Astrocyte (in vitro differentiated cells and primary cell): ENCODE data around the gene CEP95. TPM values are rescaled to one million over a fixed set of nuclear protein-coding genes. Genes with fewer than 3 reads are reported as not detected.
"Not testable (repeated sequence)": the region's sequence is repeated elsewhere in the genome, so short reads cannot be mapped to it uniquely, and the experiment has no call there.

Source experiments
- DNase-seq: peaks from one replicate; pipeline ENCODE4 v3.0.0-alpha.2; 2010; ENCODE audit warnings: low read depth
- FAIRE-seq: peaks from 2 replicates; lab custom pipeline; 2011; peaks lifted over from hg19 to GRCh38; lab: Jason Lieb, UNC
- H2AFZ ChIP-seq: 2 replicates; pipeline ENCODE4 v1.6.0; 2012; ENCODE audit warnings: low read depth, low read length, inconsistent platforms
- H3K27ac ChIP-seq: 2 replicates; pipeline ENCODE4 v1.5.1; 2011; ENCODE audit warnings: low read depth, low read length, inconsistent platforms
- H3K27me3 ChIP-seq: 2 replicates; pipeline ENCODE4 v1.6.0; 2011; ENCODE audit warnings: low read length, inconsistent platforms; ENCODE audit not compliant: insufficient read depth
- H3K36me3 ChIP-seq: 2 replicates; pipeline ENCODE4 v1.5.1; 2011; ENCODE audit warnings: low read length, inconsistent platforms; ENCODE audit not compliant: insufficient read depth
- H3K4me1 ChIP-seq: 2 replicates; pipeline ENCODE4 v1.5.1; 2011; ENCODE audit warnings: low read length, inconsistent platforms; ENCODE audit not compliant: insufficient read depth
- H3K4me2 ChIP-seq: 2 replicates; pipeline ENCODE4 v1.6.0; 2012; ENCODE audit warnings: low read length, inconsistent platforms
- H3K4me3 ChIP-seq: 2 replicates; pipeline ENCODE4 v1.5.1; 2011; ENCODE audit warnings: low read depth, mild to moderate bottlenecking, low read length, inconsistent platforms; ENCODE audit not compliant: insufficient read depth
- H3K79me2 ChIP-seq: 2 replicates; pipeline ENCODE4 v1.6.0; 2012; ENCODE audit warnings: mild to moderate bottlenecking, low read length, inconsistent platforms; ENCODE audit not compliant: insufficient read depth
- H3K9ac ChIP-seq: 2 replicates; pipeline ENCODE4 v1.6.0; 2012; ENCODE audit warnings: mild to moderate bottlenecking, low read length, inconsistent platforms
- H3K9me3 ChIP-seq: 2 replicates; pipeline ENCODE4 v1.5.1; 2012; ENCODE audit warnings: low read depth, mild to moderate bottlenecking, low read length, inconsistent platforms; ENCODE audit not compliant: insufficient read depth
- H4K20me1 ChIP-seq: 2 replicates; pipeline ENCODE4 v1.6.0; 2012; ENCODE audit warnings: low read length, inconsistent platforms; ENCODE audit not compliant: insufficient read depth
- H3K27ac Mint-ChIP-seq: one replicate; pipeline ENCODE4 v1.8.0; 2021; ENCODE audit warnings: mild to moderate bottlenecking, mixed read lengths; ENCODE audit not compliant: unreplicated experiment
- H3K27me3 Mint-ChIP-seq: one replicate; pipeline ENCODE4 v1.8.0; 2021; ENCODE audit warnings: low read depth, mixed read lengths; ENCODE audit not compliant: unreplicated experiment
- H3K36me3 Mint-ChIP-seq: one replicate; pipeline ENCODE4 v1.8.0; 2021; ENCODE audit warnings: low read depth, mixed read lengths; ENCODE audit not compliant: unreplicated experiment
- H3K4me1 Mint-ChIP-seq: one replicate; pipeline ENCODE4 v1.8.0; 2021; ENCODE audit warnings: low read depth, mixed read lengths; ENCODE audit not compliant: unreplicated experiment
- H3K4me3 Mint-ChIP-seq: one replicate; pipeline ENCODE4 v1.8.0; 2021; ENCODE audit warnings: mild to moderate bottlenecking, moderate library complexity, mixed read lengths; ENCODE audit not compliant: unreplicated experiment
- H3K9me3 Mint-ChIP-seq: one replicate; pipeline ENCODE4 v1.8.0; 2021; ENCODE audit warnings: mild to moderate bottlenecking, mixed read lengths; ENCODE audit not compliant: unreplicated experiment
- CTCF ChIP-seq: IDR thresholded peaks from 2 replicates; pipeline ENCODE4 v1.5.1; 2011; ENCODE audit warnings: low read depth, mild to moderate bottlenecking, inconsistent platforms, low read length, moderate library complexity; ENCODE audit not compliant: insufficient read depth
- EZH2 ChIP-seq: IDR thresholded peaks from 2 replicates; pipeline ENCODE4 v1.6.1; 2012; ENCODE audit warnings: mild to moderate bottlenecking, low read length, inconsistent platforms; ENCODE audit not compliant: insufficient read depth
- total RNA-seq: library from RNA; stranded (reverse); gene quantifications from 2 replicates; pipeline ENCODE4 v1.2.1, GENCODE V29; 2021

The CEP95 gene
- total RNA-seq, 1 donor from 2014 or later: 35.2 TPM

DNA sequence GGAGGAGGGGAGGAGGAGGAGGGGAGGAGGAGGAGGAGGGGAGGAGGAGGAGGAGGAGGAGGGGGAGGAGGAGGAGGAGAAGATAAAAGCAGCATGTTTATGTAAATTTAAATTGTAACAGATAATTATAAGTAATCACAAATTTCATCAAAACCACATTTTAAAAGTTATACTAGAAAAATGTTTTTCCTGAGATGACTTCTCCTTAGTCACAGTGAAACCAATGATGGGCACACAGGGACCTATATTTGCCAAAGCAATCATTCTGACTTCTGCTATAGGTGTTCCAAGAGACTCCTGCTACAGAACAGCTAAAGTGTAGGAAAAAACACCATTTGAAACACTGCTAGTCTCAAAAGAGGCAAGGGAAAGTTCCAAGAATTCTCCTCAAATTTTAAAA is 66.4 kb downstream of the CEP95 start:
- H3K36me3 ChIP-seq: peaks cover 61% of the 10 kb centered on the region
- H3K27ac Mint-ChIP-seq: no peak overlapping the region

DNA sequence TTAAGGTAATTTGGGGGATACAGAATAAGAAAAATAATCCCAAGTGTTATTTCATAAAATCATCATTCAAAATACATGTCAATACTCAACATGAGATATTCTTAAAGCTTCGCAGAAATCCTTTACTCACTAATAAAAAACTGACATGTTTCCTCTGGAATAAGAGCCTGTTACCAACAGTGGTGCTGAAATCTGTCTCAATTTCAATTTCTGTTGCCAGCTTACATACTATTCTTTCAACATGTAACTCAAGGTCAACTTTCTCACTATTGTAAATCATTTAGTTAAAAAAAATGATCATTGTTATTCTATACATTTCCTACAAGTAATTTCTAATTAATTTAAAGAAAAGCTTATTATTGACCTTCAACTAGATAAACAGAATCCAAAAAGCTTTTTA is 67.9 kb downstream of the CEP95 start:
- H3K36me3 ChIP-seq: peaks cover 64% of the 10 kb centered on the region
- H3K9ac ChIP-seq: no peak overlapping the region
- H3K9me3 ChIP-seq: no peaks in the 10 kb centered on the region
- peaks cover 35% of the 10 kb centered on the region for H4K20me1 ChIP-seq
- no peak overlapping the region for H3K4me3 ChIP-seq
- no peaks in the 10 kb centered on the region for H3K27me3 ChIP-seq
- no peak for FAIRE-seq
- no peak overlapping the region for H3K4me2 ChIP-seq
- no peak for DNase-seq
- H3K79me2 ChIP-seq: peaks cover 73% of the 10 kb centered on the region
- H3K36me3 Mint-ChIP-seq: peaks cover 4% of the 10 kb centered on the region
- no peak overlapping the region for H2AFZ ChIP-seq
- no peak overlapping the region for H3K4me3 Mint-ChIP-seq
- peaks cover 11% of the 10 kb centered on the region for H3K4me1 Mint-ChIP-seq
- no peaks in the 10 kb centered on the region for H3K9me3 Mint-ChIP-seq
- no peak overlapping the region for H3K27ac Mint-ChIP-seq
- no peak for TF ChIP-seq EZH2
- TF ChIP-seq CTCF: no peak
- peaks cover 15% of the 10 kb centered on the region for H3K4me1 ChIP-seq
- no peaks in the 10 kb centered on the region for H3K27me3 Mint-ChIP-seq
- H3K27ac ChIP-seq: no peak overlapping the region

More for the DNA sequence above, 66.4 kb downstream of the CEP95 start:
- TF ChIP-seq CTCF (no peak), EZH2 (no peak)
- Histone ChIP-seq H3K4me2 (peak overlapping the region; percentile 28), H3K4me1 (peaks cover 15% of the 10 kb centered on the region), H3K79me2 (peaks cover 69% of the 10 kb centered on the region), H3K9me3 (no peaks in the 10 kb centered on the region), H3K27me3 (no peaks in the 10 kb centered on the region), H4K20me1 (peaks cover 33% of the 10 kb centered on the region), H3K9ac (peak overlapping the region; percentile 16), H2AFZ (no peak overlapping the region), H3K27ac (peak overlapping the region; percentile 21), H3K4me3 (no peak overlapping the region)
- no peaks in the 10 kb centered on the region for H3K27me3 Mint-ChIP-seq
- FAIRE-seq (no peak), DNase-seq (no peak)
- peaks cover 9% of the 10 kb centered on the region for H3K4me1 Mint-ChIP-seq
- peaks cover 4% of the 10 kb centered on the region for H3K36me3 Mint-ChIP-seq
- H3K9me3 Mint-ChIP-seq: no peaks in the 10 kb centered on the region
- no peak overlapping the region for H3K4me3 Mint-ChIP-seq

DNA sequence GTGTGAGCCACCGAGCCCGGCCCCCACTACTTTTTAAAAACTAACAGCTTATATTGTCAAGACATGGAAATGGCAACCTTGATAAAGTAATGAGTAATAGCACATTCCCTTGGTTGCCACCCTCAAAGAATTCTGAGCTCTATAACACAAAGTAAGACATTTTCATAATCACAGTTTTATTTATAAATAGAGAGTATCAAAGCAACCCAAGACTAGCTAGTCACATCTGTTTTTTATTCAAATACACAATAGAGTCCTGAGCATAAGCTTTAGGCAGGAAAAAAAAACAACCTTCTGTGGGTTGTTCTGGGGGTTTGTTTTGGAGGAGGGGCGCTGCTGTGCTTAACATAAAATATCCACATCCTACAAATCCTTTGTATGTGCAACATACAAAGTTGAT is 68.7 kb downstream of the CEP95 start:
- Mint-ChIP-seq H3K4me3 (no peak overlapping the region), H3K27ac (no peak overlapping the region), H3K4me1 (peaks cover 11% of the 10 kb centered on the region), H3K9me3 (no peaks in the 10 kb centered on the region), H3K36me3 (peaks cover 4% of the 10 kb centered on the region), H3K27me3 (no peaks in the 10 kb centered on the region)
- Histone ChIP-seq H3K4me3 (no peak overlapping the region), H3K36me3 (peaks cover 64% of the 10 kb centered on the region), H3K4me2 (no peak overlapping the region), H3K27ac (no peak overlapping the region), H3K79me2 (peaks cover 74% of the 10 kb centered on the region), H3K9ac (no peak overlapping the region), H2AFZ (no peak overlapping the region), H3K4me1 (peaks cover 15% of the 10 kb centered on the region), H3K27me3 (no peaks in the 10 kb centered on the region), H3K9me3 (no peaks in the 10 kb centered on the region), H4K20me1 (peaks cover 36% of the 10 kb centered on the region)
- no peak for DNase-seq
- FAIRE-seq: no peak
- TF ChIP-seq EZH2 (no peak), CTCF (no peak)

DNA sequence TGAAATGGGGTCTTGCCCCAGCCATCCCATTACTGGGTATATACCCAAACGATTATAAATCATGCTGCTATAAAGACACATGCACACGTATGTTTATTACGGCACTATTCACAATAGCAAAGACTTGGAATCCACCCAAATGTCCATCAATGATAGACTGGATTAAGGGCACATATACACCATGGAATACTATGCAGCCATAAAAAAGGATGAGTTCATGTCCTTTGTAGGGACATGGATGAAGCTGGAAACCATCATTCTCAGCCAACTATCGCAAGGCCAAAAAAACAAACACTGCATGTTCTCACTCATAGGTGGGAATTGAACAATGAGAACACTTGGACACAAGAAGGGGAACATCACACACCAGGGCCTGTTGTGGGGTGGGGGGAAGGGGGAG is 70.2 kb downstream of the CEP95 start:
- H3K4me1 Mint-ChIP-seq: peaks cover 16% of the 10 kb centered on the region
- not testable (repeated sequence) for H3K36me3 Mint-ChIP-seq, H3K4me2 ChIP-seq, DNase-seq, H3K9me3 ChIP-seq, H2AFZ ChIP-seq, H3K27me3 Mint-ChIP-seq, H3K27ac Mint-ChIP-seq, H3K9me3 Mint-ChIP-seq, H3K27me3 ChIP-seq, H3K9ac ChIP-seq, FAIRE-seq, H3K4me3 Mint-ChIP-seq, H3K4me3 ChIP-seq, H3K27ac ChIP-seq
- H3K36me3 ChIP-seq: peaks cover 61% of the 10 kb centered on the region
- H3K79me2 ChIP-seq: peaks cover 71% of the 10 kb centered on the region
- peaks cover 44% of the 10 kb centered on the region for H4K20me1 ChIP-seq
- peaks cover 17% of the 10 kb centered on the region for H3K4me1 ChIP-seq
